Mammary epithelial cell (primary cell): ENCODE measurements around the gene UBE3C.

Experiments used
- CTCF ChIP-seq, 2 donors: IDR thresholded peaks in 1 of 2; conservative IDR thresholded peaks in 1 of 2; 2 replicates each; pipeline ENCODE4 v1.5.1; 2011 to 2012; ENCODE audit warnings: inconsistent platforms in 2 of 2, low read length in 2 of 2, mild to moderate bottlenecking in 2 of 2, control low read depth in 1 of 2, low read depth in 1 of 2; ENCODE audit not compliant: insufficient read depth in 1 of 2; ENCODE audit errors: extremely low read depth in 1 of 2
- EZH2 ChIP-seq: IDR thresholded peaks from 2 replicates; pipeline ENCODE4 v1.6.1; 2012; ENCODE audit warnings: low read length, inconsistent platforms, borderline replicate concordance

- TF ChIP-seq CTCF (conservative IDR thresholded peaks at IDR 0.05 in 1 of 2, IDR thresholded peaks at IDR 0.05 in 1 of 2; ENCODE audit: extremely low read depth in 1 of 2, insufficient read depth in 1 of 2, low read depth in 1 of 2, low read length in 2 of 2): no peak
- TF ChIP-seq EZH2: no peak
Observed at GRCh38 chr7:157143788-157144187, 5.1 kb downstream of the UBE3C start.
